Measurements from ENCODE around the gene IL34. TPM values are rescaled to one million over a fixed set of nuclear protein-coding genes. Genes with fewer than 3 reads are reported as not detected.

IL34 gene
- total RNA-seq, 1 donor from 2014 or later: 0.47 TPM

GRCh38 chr16:70610273-70611223, 35.8 kb upstream of the IL34 start:
- no peak for DNase-seq (ENCODE audit: low read depth, low spot score)
- H3K4me1 Mint-ChIP-seq: no peaks in the 10 kb centered on the region
- no peaks in the 10 kb centered on the region for H3K9me3 Mint-ChIP-seq
- no peak for TF ChIP-seq CTCF (conservative IDR thresholded peaks at IDR 0.05)
- H3K4me3 Mint-ChIP-seq: no peak overlapping the region
- H3K36me3 Mint-ChIP-seq (ENCODE audit: low read depth): no peaks in the 10 kb centered on the region
- no peaks in the 10 kb centered on the region for H3K27me3 Mint-ChIP-seq (ENCODE audit: low read depth)
- no peak overlapping the region for H3K27ac Mint-ChIP-seq (ENCODE audit: unreplicated experiment)

GRCh38 chr16:70611224-70611598, 35.1 kb upstream of the IL34 start:
- no peak overlapping the region for H3K27ac Mint-ChIP-seq (ENCODE audit: unreplicated experiment)
- no peak overlapping the region for H3K4me3 Mint-ChIP-seq
- H3K27me3 Mint-ChIP-seq (ENCODE audit: low read depth): no peaks in the 10 kb centered on the region
- no peak for TF ChIP-seq CTCF (conservative IDR thresholded peaks at IDR 0.05)
- DNase-seq (ENCODE audit: low read depth, low spot score): no peak
- H3K9me3 Mint-ChIP-seq: no peaks in the 10 kb centered on the region
- no peaks in the 10 kb centered on the region for H3K36me3 Mint-ChIP-seq (ENCODE audit: low read depth)
- H3K4me1 Mint-ChIP-seq: no peaks in the 10 kb centered on the region

- H3K4me1 Mint-ChIP-seq: no peaks in the 10 kb centered on the region
These were observed 34.5 kb upstream of the IL34 start for GRCh38 chr16:70611785-70612303.

GRCh38 chr16:70612931-70613330, 33.4 kb upstream of the IL34 start:
- Mint-ChIP-seq H3K36me3 (ENCODE audit: low read depth) (no peaks in the 10 kb centered on the region), H3K27ac (ENCODE audit: unreplicated experiment) (no peak overlapping the region), H3K27me3 (ENCODE audit: low read depth) (peaks cover 4% of the 10 kb centered on the region), H3K9me3 (no peaks in the 10 kb centered on the region), H3K4me3 (no peak overlapping the region), H3K4me1 (no peaks in the 10 kb centered on the region)
- no peak for TF ChIP-seq CTCF (conservative IDR thresholded peaks at IDR 0.05)
- no peak for DNase-seq (ENCODE audit: low read depth, low spot score)

More at GRCh38 chr16:70611785-70612303, 34.5 kb upstream of the IL34 start:
- H3K36me3 Mint-ChIP-seq (ENCODE audit: low read depth): no peaks in the 10 kb centered on the region
- H3K4me3 Mint-ChIP-seq: no peak overlapping the region
- DNase-seq (ENCODE audit: low read depth, low spot score): no peak
- no peak for TF ChIP-seq CTCF (conservative IDR thresholded peaks at IDR 0.05)
- no peak overlapping the region for H3K27ac Mint-ChIP-seq (ENCODE audit: unreplicated experiment)
- no peaks in the 10 kb centered on the region for H3K27me3 Mint-ChIP-seq (ENCODE audit: low read depth)
- no peaks in the 10 kb centered on the region for H3K9me3 Mint-ChIP-seq

GRCh38 chr16:70614208-70614951, 32.0 kb upstream of the IL34 start:
- no peak overlapping the region for H3K27ac Mint-ChIP-seq (ENCODE audit: unreplicated experiment)
- no peaks in the 10 kb centered on the region for H3K9me3 Mint-ChIP-seq
- no peaks in the 10 kb centered on the region for H3K4me1 Mint-ChIP-seq
- no peak overlapping the region for H3K4me3 Mint-ChIP-seq
- no peak for TF ChIP-seq CTCF (conservative IDR thresholded peaks at IDR 0.05)
- H3K36me3 Mint-ChIP-seq (ENCODE audit: low read depth): no peaks in the 10 kb centered on the region
- no peak for DNase-seq (ENCODE audit: low read depth, low spot score)
- peaks cover 18% of the 10 kb centered on the region for H3K27me3 Mint-ChIP-seq (ENCODE audit: low read depth)

Measured in neural crest cell (in vitro differentiated cells).